Measurements from ENCODE around the gene TRMT44. TPM values are rescaled to one million over a fixed set of nuclear protein-coding genes. Genes with fewer than 3 reads are reported as not detected.

The TRMT44 gene
- total RNA-seq, 1 experiment from 2014 or later: 25.8 TPM

GRCh38 chr4:8393593-8394038 lies 47.0 kb upstream of the TRMT44 start:
- peak; percentile 47; the same call in 1 of the 2 replicates for ATAC-seq
- TF ChIP-seq SIN3A (IDR thresholded peaks at IDR 0.05; ENCODE audit: low read depth) (no peak), REST (IDR thresholded peaks at IDR 0.05; ENCODE audit: low read depth) (no peak), SRF (IDR thresholded peaks at IDR 0.05; ENCODE audit: low read depth) (no peak), MAX (IDR thresholded peaks at IDR 0.05) (no peak), JUND (IDR thresholded peaks at IDR 0.05) (no peak), ELF1 (IDR thresholded peaks at IDR 0.05; ENCODE audit: borderline replicate concordance, low read depth) (no peak), POLR2A (IDR thresholded peaks at IDR 0.05; ENCODE audit: borderline replicate concordance, extremely low read depth, insufficient read depth, insufficient read length) (no peak), SP1 (IDR thresholded peaks at IDR 0.05; ENCODE audit: low read depth) (no peak), ZFX (IDR thresholded peaks at IDR 0.05) (no peak), RAD21 (IDR thresholded peaks at IDR 0.05; ENCODE audit: low read depth) (no peak), YY1 (IDR thresholded peaks at IDR 0.05; ENCODE audit: extremely low read depth, insufficient replicate concordance, low read depth, low read length) (no peak), CBX3 (IDR thresholded peaks at IDR 0.05; ENCODE audit: low read depth) (no peak)
- TF ChIP-seq, protein P1, sequence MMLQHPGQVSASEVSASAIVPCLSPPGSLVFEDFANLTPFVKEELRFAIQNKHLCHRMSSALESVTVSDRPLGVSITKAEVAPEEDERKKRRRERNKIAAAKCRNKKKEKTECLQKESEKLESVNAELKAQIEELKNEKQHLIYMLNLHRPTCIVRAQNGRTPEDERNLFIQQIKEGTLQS (IDR thresholded peaks at IDR 0.05): no peak
- no peak overlapping the region for H3K4me2 ChIP-seq (ENCODE audit: low read length)
- intact Hi-C loops (cut with micrococcal nuclease): no loop called here
- no peaks in the 10 kb centered on the region for H3K27me3 ChIP-seq (ENCODE audit: insufficient read depth, low read length)
- BruUV-seq (replicated peaks): no TSS peak
- H3K9ac ChIP-seq (ENCODE audit: low read length): no peak overlapping the region
- CTCF ChIA-PET: no interaction called here
- RAD21 ChIA-PET (ENCODE audit: low non-redundant PET in 1 of 2, low total read pairs in 2 of 2, uncharacterized antibody in 2 of 2, unreplicated experiment in 2 of 2): no interaction called here
- POLR2A ChIA-PET: no interaction called here
- H3K9me2 ChIP-seq (ENCODE audit: insufficient read depth): no peaks in the 10 kb centered on the region
- no peak overlapping the region for H2AFZ ChIP-seq (ENCODE audit: low read depth, low read length, poor library complexity, severe bottlenecking)
- H3K79me2 ChIP-seq (ENCODE audit: insufficient read depth, low read length): no peaks in the 10 kb centered on the region
- no peak for DNase-seq (ENCODE audit: low read depth, low spot score)
- no peak overlapping the region for H3K4me3 ChIP-seq (replicated peaks in 1 of 2; ENCODE audit: low read depth in 1 of 2, low read length in 2 of 2)
- no peaks in the 10 kb centered on the region for H3K36me3 ChIP-seq (ENCODE audit: control insufficient read depth in 1 of 2, insufficient read depth in 2 of 2, low read length in 2 of 2)
- H3K27ac ChIP-seq (ENCODE audit: low read depth, low read length): no peak overlapping the region
- no peaks in the 10 kb centered on the region for H3K9me3 ChIP-seq (ENCODE audit: control insufficient read depth in 1 of 2, insufficient read depth in 1 of 2, low read depth in 1 of 2, low read length in 2 of 2)
- H4K20me1 ChIP-seq (ENCODE audit: insufficient read depth): no peaks in the 10 kb centered on the region
- peaks cover 0 to 7% of the 10 kb centered on the region in 2 experiments; a peak in 2 of 4 replicates for H3K4me1 ChIP-seq (ENCODE audit: control insufficient read depth in 1 of 2, insufficient read depth in 2 of 2, low read length in 2 of 2)
